GM12891 (cell line): ENCODE measurements around the gene SLC5A10.
"Not testable (repeated sequence)": the region's sequence is repeated elsewhere in the genome, so short reads cannot be mapped to it uniquely, and the experiment has no call there.

ENCODE experiments used
- DNase-seq: peaks from one replicate; pipeline ENCODE4 v3.0.0; 2011; ENCODE audit warnings: low spot score; ENCODE audit not compliant: insufficient read length
- FAIRE-seq: peaks from 2 replicates; lab custom pipeline; 2011; peaks lifted over from hg19 to GRCh38; lab: Jason Lieb, UNC
- PAX5 ChIP-seq: IDR thresholded peaks from 2 replicates; pipeline ENCODE4 v1.6.1; 2011; ENCODE audit warnings: low read length, moderate library complexity, mild to moderate bottlenecking; ENCODE audit not compliant: insufficient read depth, severe bottlenecking
- POLR2A ChIP-seq: IDR thresholded peaks from 2 replicates; pipeline ENCODE4 v1.6.1; 2011; ENCODE audit warnings: low read depth, low read length, control low read depth
- POLR2AphosphoS5 ChIP-seq: IDR thresholded peaks from 2 replicates; pipeline ENCODE4 v1.6.1; 2011; ENCODE audit warnings: low read depth, low read length, control low read depth
- POU2F2 ChIP-seq: IDR thresholded peaks from 2 replicates; pipeline ENCODE4 v1.6.1; 2011; ENCODE audit warnings: low read depth, mild to moderate bottlenecking, control low read depth, low read length, moderate library complexity
- SPI1 ChIP-seq: IDR thresholded peaks from 2 replicates; pipeline ENCODE4 v1.6.1; 2011; ENCODE audit warnings: low read depth, low read length, control low read depth
- TAF1 ChIP-seq: IDR thresholded peaks from 2 replicates; pipeline ENCODE4 v1.6.1; 2011; ENCODE audit warnings: low read depth, low read length, control low read depth

SLC5A10 gene

DNA sequence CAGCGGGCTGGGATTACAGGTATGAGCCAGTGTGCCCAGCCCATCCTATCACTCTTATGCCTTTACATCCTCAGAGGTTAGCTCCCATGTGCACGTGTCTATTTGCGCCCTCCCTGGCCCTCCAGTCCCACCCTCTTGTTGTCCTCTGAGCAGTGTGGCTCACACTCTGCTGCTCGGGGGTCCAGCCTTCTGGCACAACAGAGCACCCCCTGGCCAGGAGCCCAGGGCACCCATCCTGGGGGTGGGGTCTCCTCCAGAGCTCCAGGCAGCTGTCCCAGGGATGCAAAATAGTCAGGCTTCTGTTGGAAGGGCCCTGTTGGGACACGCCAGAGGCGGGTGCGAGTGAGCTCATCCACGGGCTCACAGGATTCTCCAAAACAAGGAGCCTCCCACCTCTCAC is 64.3 kb downstream of the SLC5A10 start:
- FAIRE-seq (no peak), DNase-seq (no peak)
- TF ChIP-seq PAX5, result no peak
- no peak for TF ChIP-seq SPI1

DNA sequence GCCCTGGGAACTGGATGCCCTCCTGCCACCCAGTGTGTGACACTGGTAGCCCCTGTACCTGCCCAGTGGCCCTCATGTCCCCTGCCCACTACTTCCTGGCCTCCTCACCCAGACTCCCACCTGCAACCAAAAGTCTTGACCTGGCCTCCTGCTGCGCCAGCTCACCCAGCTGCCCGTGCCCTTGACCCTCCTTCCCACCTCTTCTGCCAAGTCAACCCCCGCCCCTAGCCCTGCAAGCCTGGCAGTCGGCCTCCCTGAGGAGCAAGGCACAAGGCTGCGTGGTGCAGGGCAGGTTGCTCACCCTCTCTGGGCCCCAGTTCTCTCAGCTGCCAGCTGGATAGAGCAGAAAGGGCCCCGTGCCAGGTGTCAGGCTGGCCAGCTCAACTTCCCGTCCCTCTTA is 64.9 kb downstream of the SLC5A10 start:
- no peak for DNase-seq
- FAIRE-seq, result no peak
- TF ChIP-seq POLR2A (no peak), TAF1 (no peak), PAX5 (no peak), SPI1 (no peak), POLR2AphosphoS5 (no peak), POU2F2 (no peak)

DNA sequence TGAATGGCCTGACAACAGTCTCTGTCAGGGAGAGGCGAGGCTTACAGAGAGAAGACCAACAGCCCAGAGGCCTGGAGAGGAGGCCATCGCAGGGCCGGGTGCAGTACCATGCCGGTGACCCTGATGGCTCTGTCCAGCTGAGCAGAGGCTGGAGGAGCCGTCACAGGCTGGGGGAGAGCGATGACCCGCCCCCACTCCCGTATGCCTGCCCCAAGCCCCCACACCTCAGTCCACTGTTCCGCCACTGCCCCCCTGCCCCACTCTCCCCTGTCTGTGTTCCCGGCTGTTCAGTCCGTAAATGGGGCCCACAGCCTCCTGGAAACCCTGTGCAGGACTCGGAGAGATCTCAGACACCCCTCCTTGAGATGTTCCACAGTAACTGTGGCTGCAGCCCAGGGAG is 65.4 kb downstream of the SLC5A10 start:
- FAIRE-seq, result no peak
- no peak for TF ChIP-seq TAF1
- no peak for TF ChIP-seq POU2F2
- DNase-seq, result no peak

DNA sequence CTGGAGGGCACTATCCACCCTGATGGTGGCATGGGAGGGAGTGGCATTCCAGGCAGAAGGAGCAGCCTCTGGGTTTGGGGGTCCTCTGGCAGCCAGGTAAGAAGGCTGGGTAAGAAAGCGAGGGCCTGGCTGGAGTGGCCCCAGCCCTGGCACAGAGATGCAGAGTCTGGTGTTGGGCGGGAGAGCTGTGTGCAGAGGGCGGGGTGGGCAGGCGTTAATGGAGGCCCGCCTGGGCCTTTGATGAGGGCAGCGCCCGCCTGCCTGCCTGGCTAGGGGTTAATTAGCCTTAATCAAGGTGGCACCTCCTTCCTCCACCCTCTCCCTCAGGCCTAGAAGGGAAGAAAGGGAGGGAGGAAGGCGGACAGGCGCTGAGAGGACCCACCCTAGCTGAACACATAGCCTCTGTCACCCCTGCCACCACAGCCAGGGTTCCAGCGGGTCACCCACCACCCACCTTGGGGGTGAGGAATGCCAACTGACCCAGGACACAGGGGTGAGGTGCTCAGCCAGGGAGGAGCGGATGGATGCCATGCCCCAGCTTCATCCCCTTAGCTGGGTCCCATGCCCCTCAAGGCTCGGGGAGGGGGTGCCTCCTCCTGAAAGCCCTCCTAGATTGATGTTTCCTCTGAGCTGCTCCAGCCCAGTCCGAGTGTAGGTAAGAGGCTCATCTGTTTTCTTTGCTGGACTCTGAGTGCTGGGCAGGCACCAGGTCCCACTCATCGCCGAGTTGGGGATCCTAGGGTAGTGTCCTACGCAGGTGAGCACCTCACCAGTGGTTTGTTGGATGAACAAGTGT is 66.0 kb downstream of the SLC5A10 start:
- FAIRE-seq, result no peak
- TF ChIP-seq TAF1 (no peak), POLR2AphosphoS5 (peak; percentile 64; the same call in 1 of the 2 replicates)
- DNase-seq, result no peak

DNA sequence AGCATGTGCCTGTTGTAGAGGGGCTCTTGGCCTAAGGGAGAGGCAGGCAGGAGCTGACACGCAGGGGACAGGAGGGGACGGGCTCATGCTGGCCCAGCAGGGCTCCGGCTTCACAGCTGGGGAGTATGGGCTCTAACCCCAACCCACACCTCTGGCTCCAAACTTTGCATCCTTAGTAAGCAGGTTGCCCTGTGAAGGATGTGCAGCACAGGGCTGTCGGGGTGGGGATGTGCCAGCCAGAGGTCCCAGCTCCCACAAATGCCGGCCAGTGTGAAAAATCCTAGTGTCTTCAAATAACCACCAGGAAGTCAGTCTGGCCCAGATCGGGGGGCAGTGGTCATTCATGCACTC is 66.6 kb downstream of the SLC5A10 start:
- no peak; the same call in 1 of the 2 replicates for TF ChIP-seq POLR2A
- TF ChIP-seq PAX5, result no peak
- TF ChIP-seq POLR2AphosphoS5, result 0 out of 2 replicates have a peak, but pooled peaks have one; percentile 20
- no peak for TF ChIP-seq SPI1
- no peak for FAIRE-seq

DNA sequence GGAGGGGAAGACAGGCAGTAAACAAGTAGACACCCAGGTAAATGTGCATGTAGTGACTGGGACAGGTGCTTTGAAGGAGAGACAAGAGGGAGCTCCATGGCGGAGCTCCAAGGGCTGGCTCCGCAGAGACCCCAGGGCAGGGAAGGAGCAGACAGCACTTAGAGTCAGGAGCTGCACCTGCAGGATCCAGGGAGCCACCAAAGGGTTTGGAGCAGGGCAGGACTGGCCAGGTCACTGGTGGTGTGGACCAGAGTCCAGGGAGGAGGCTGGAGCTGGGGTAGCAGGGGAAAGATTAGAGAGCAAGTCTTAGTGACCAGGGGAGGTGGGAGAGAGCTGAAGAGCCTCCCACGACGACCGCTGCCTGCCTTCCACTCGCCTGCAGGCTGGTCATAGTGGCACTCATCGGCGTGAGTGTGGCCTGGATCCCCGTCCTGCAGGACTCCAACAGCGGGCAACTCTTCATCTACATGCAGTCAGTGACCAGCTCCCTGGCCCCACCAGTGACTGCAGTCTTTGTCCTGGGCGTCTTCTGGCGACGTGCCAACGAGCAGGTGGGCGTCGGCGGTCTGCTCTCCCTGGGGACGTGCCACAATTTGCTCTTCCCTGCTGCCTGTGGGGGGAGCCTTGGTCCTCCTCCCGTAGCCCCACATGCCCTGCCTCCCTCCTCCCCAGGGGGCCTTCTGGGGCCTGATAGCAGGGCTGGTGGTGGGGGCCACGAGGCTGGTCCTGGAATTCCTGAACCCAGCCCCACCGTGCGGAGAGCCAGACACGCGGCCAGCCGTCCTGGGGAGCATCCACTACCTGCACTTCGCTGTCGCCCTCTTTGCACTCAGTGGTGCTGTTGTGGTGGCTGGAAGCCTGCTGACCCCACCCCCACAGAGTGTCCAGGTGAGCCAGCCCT is 67.3 kb downstream of the SLC5A10 start:
- FAIRE-seq (no peak), DNase-seq (no peak)

More for the DNA sequence above, 66.6 kb downstream of the SLC5A10 start:
- DNase-seq, result no peak

DNA sequence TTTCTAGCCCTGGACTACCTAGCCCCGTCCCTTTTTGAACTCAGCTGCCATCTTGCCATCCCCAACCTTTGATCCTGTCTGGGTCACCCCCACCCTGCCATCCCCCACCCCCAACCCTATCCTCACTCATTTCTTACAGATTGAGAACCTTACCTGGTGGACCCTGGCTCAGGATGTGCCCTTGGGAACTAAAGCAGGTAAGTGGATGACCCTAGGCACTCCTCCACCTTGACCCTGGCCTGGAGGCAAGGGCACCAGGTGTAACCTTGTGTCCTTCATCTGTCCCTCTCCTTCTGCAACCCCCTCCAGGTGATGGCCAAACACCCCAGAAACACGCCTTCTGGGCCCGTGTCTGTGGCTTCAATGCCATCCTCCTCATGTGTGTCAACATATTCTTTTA is 68.1 kb downstream of the SLC5A10 start:
- DNase-seq (no peak), FAIRE-seq (no peak)
- TF ChIP-seq TAF1, result no peak
- no peak for TF ChIP-seq POU2F2
- no peak for TF ChIP-seq POLR2AphosphoS5
- TF ChIP-seq POLR2A, result no peak
- TF ChIP-seq SPI1, result no peak
- no peak for TF ChIP-seq PAX5

More for the DNA sequence above, 67.3 kb downstream of the SLC5A10 start:
- TF ChIP-seq PAX5, result no peak
- no peak for TF ChIP-seq SPI1
- TF ChIP-seq POLR2A, result peak; percentile 26; the same call in 1 of the 2 replicates
- no peak for TF ChIP-seq TAF1
- peak; percentile 57; the same call in 1 of the 2 replicates for TF ChIP-seq POLR2AphosphoS5

DNA sequence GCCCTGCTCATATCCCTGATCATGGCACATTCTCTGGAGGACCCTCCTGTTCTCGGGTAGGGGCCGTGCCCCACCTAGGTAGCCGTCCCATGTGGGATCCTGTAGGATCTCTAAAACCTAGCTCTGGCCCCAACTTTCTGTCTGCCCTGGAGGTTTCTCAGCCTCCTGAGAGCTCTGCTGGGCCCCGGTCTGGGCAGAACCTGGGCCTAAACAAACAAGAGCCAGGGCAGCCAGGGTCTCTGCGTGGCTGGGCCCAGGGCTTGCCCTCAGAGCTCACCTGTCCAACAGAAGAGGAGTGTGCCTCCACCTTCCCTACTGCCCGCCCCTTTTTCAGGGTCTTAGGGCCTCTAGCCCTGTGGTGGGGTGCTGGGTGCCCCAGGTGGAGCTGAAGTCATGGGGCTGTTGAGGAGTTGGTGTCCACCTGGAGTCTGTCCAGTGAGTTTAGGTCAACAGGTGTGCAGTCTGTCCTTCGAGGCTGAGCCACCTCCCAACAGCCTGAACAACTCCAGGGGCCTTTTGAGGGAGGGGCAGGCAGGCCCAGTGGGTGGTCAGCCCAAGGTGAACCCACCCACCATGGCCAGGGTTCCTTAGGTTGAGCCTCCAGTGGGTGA is 69.2 kb downstream of the SLC5A10 start:
- peak; percentile 9 for FAIRE-seq
- DNase-seq, result not testable (repeated sequence)

DNA sequence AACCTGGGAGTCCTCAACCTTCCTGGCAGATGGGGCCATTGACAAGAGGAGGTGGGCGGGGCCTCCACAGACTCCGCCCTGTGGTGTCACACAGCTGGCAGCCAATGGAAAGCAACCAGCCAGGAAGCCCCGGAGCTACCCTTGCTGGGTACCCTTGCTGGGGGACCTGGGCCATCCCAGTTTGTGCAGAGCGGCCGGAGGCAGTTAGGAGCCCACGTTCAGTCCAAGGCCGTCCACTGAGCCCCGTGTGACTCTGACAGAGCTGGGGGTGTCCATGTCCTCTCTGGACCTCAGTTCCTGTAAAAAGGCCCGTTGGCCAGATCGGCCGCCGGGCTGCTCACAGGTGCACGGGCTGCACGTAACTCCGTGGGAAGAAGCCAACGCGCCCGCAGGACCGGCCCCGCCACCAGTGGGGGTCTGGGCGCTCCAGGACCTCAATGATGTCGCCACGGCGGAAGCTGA is 69.7 kb downstream of the SLC5A10 start:
- TF ChIP-seq POLR2AphosphoS5, result no peak
- TF ChIP-seq POLR2A, result no peak
- no peak for TF ChIP-seq POU2F2
- no peak for TF ChIP-seq TAF1
- TF ChIP-seq PAX5, result no peak
- TF ChIP-seq SPI1, result no peak
- FAIRE-seq (peak; percentile 78), DNase-seq (no peak)

DNA sequence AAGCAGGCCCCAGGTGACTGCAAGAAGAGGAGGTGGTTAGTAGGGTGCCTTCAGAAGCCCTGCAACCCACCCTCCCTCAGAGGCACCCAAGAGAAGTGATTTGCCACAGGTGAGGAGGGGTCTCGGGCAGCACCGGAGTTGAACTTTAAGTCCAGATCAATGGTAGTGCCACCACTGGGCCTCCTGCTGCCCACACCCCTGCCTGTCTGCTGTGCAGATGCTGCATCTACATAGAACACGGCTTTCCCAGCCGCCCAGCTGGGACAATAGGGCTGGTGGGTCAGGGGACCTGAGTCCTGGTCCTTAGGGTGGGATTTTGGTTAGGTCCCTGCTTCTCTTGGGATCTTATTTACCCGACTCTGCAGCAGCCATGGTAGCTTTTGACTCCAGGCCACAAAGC is 70.2 kb downstream of the SLC5A10 start:
- no peak for TF ChIP-seq SPI1
- no peak for TF ChIP-seq POLR2AphosphoS5
- no peak for TF ChIP-seq POLR2A
- TF ChIP-seq TAF1, result no peak
- no peak for TF ChIP-seq POU2F2
- no peak for TF ChIP-seq PAX5
- FAIRE-seq, result no peak

More for the DNA sequence above, 70.2 kb downstream of the SLC5A10 start:
- DNase-seq, result no peak
